Lower leg skin (tissue), 3 donors: ENCODE results near the gene ZNF619.
A peak's percentile ranks its signal among the peaks of the same experiment; 100 is the strongest.

Source experiments
- CTCF ChIP-seq, 3 donors: fragments of 450-650 bp; IDR thresholded peaks; one replicate each; pipeline ENCODE4 v1.5.1; 2016; ENCODE audit warnings: antibody characterized with exemption in 3 of 3, mild to moderate bottlenecking in 3 of 3, moderate library complexity in 2 of 3
- POLR2A ChIP-seq, 2 donors: fragments of 450-650 bp; IDR thresholded peaks; one replicate each; pipeline ENCODE4 v1.6.1; 2016 to 2017; ENCODE audit warnings: antibody characterized with exemption in 2 of 2, mild to moderate bottlenecking in 1 of 2, moderate library complexity in 1 of 2

- TF ChIP-seq CTCF (IDR thresholded peaks at IDR 0.05) (no peak), POLR2A (IDR thresholded peaks at IDR 0.05) (peak in 1 of 2 donors; percentile 14)
These were observed 47.8 kb downstream of the ZNF619 start, which contains the start of gene ZNF621 for GRCh38 chr3:40524568-40525285.
